H9 (cell line): ENCODE results near the gene NKAIN4. TPM values are rescaled to one million over a fixed set of nuclear protein-coding genes. Genes with fewer than 3 reads are reported as not detected.

Source experiments
- DNase-seq: peaks from one replicate; pipeline ENCODE4 v3.0.0-alpha.2; 2017
- H2AFZ ChIP-seq: one replicate; pipeline ENCODE4 v1.6.1; 2013; ENCODE audit warnings: mild to moderate bottlenecking, low read length, control low read depth, moderate library complexity
- H2AK5ac ChIP-seq: 2 replicates; pipeline ENCODE4 v1.6.1; 2013; ENCODE audit warnings: low read length, control low read depth, mixed read lengths; ENCODE audit not compliant: insufficient read length
- H2BK120ac ChIP-seq: one replicate; pipeline ENCODE4 v1.6.1; 2013; ENCODE audit warnings: low read depth, mild to moderate bottlenecking, low read length, control low read depth, inconsistent platforms; ENCODE audit not compliant: poor library complexity, severe bottlenecking
- H2BK12ac ChIP-seq: 2 replicates; pipeline ENCODE4 v1.6.1; 2013; ENCODE audit warnings: low read length, control low read depth, mixed read lengths, low read depth; ENCODE audit not compliant: insufficient read length
- H2BK15ac ChIP-seq: 2 replicates; pipeline ENCODE4 v1.6.1; 2013; ENCODE audit warnings: low read depth, low read length, control low read depth
- H2BK20ac ChIP-seq: one replicate; pipeline ENCODE4 v1.6.1; 2013; ENCODE audit warnings: low read depth, mild to moderate bottlenecking, low read length, control low read depth, inconsistent platforms; ENCODE audit not compliant: poor library complexity, severe bottlenecking
- H2BK5ac ChIP-seq: 2 replicates; pipeline ENCODE4 v1.6.1; 2013; ENCODE audit warnings: low read length, control low read depth, mixed read lengths; ENCODE audit not compliant: insufficient read length
- H3K14ac ChIP-seq: 2 replicates; pipeline ENCODE4 v1.6.1; 2013; ENCODE audit warnings: low read length, control low read depth; ENCODE audit not compliant: insufficient read depth
- H3K18ac ChIP-seq: 2 replicates; pipeline ENCODE4 v1.6.1; 2013; ENCODE audit warnings: low read depth, mild to moderate bottlenecking, mixed read lengths, low read length, control low read depth; ENCODE audit not compliant: insufficient read length
- H3K23ac ChIP-seq: 2 replicates; pipeline ENCODE4 v1.6.1; 2013; ENCODE audit warnings: low read length, control low read depth, mixed read lengths, low read depth; ENCODE audit not compliant: insufficient read length
- H3K23me2 ChIP-seq: 2 replicates; pipeline ENCODE4 v1.6.1; 2013; ENCODE audit warnings: low read depth, mild to moderate bottlenecking, mixed read lengths, low read length, control low read depth; ENCODE audit not compliant: insufficient read length, poor library complexity, severe bottlenecking
- H3K27ac ChIP-seq: 2 replicates; pipeline ENCODE4 v1.5.1; 2013; ENCODE audit warnings: low read length, control low read depth, mixed read lengths, low read depth; ENCODE audit not compliant: insufficient read length
- H3K27me3 ChIP-seq: 2 replicates; pipeline ENCODE4 v1.6.1; 2013; ENCODE audit warnings: low read length, control low read depth, inconsistent platforms; ENCODE audit not compliant: insufficient read depth
- H3K4ac ChIP-seq: 2 replicates; pipeline ENCODE4 v1.6.1; 2013; ENCODE audit warnings: low read depth, mild to moderate bottlenecking, control low read depth, inconsistent platforms, low read length, moderate library complexity
- H3K4me1 ChIP-seq: 2 replicates; pipeline ENCODE4 v1.6.1; 2013; ENCODE audit warnings: low read length, control low read depth, inconsistent platforms; ENCODE audit not compliant: insufficient read depth
- H3K4me2 ChIP-seq: 2 replicates; pipeline ENCODE4 v1.6.1; 2013; ENCODE audit warnings: low read length, control low read depth, mixed read lengths; ENCODE audit not compliant: insufficient read length, insufficient read depth
- H3K56ac ChIP-seq: 2 replicates; pipeline ENCODE4 v1.6.1; 2013; ENCODE audit warnings: low read depth, mild to moderate bottlenecking, mixed read lengths, low read length, control low read depth; ENCODE audit not compliant: insufficient read length
- H3K79me1 ChIP-seq: 2 replicates; pipeline ENCODE4 v1.6.1; 2013; ENCODE audit warnings: low read depth, mild to moderate bottlenecking, moderate library complexity, low read length, control low read depth, inconsistent platforms; ENCODE audit not compliant: insufficient read depth, poor library complexity, severe bottlenecking
- H3K79me2 ChIP-seq: 2 replicates; pipeline ENCODE4 v1.6.1; 2013; ENCODE audit warnings: low read length, control low read depth, inconsistent platforms; ENCODE audit not compliant: insufficient read depth
- H3K9ac ChIP-seq: 2 replicates; pipeline ENCODE4 v1.6.1; 2013; ENCODE audit warnings: low read length, control low read depth, mixed read lengths; ENCODE audit not compliant: insufficient read length; ENCODE audit errors: extremely low read depth
- H3K9me3 ChIP-seq: one replicate; pipeline ENCODE4 v1.6.1; 2013; ENCODE audit warnings: low read depth, low read length, inconsistent platforms; ENCODE audit not compliant: control insufficient read depth
- H3T11ph ChIP-seq: one replicate; pipeline ENCODE4 v1.6.1; 2013; ENCODE audit warnings: mild to moderate bottlenecking, low read length, control low read depth, inconsistent platforms
- H4K20me1 ChIP-seq: one replicate; pipeline ENCODE4 v1.6.1; 2013; ENCODE audit not compliant: control insufficient read depth, insufficient read length, insufficient read depth
- H4K5ac ChIP-seq: 2 replicates; pipeline ENCODE4 v1.6.1; 2013; ENCODE audit warnings: low read depth, mild to moderate bottlenecking, mixed read lengths, low read length, control low read depth; ENCODE audit not compliant: insufficient read length
- H4K8ac ChIP-seq: replicated peaks from 2 replicates; pipeline ENCODE4 v1.6.1; 2013; ENCODE audit warnings: low read length, control low read depth, mixed read lengths, low read depth; ENCODE audit not compliant: insufficient read length
- H4K91ac ChIP-seq: 2 replicates; pipeline ENCODE4 v1.6.1; 2013; ENCODE audit warnings: low read depth, mild to moderate bottlenecking, moderate library complexity, mixed read lengths, low read length, control low read depth; ENCODE audit not compliant: insufficient read length
- H3K27ac Mint-ChIP-seq, 3 experiments: 2 replicates in 2 of 3; 3 replicates in 1 of 3; pipeline ENCODE4 v1.8.0; 2020 to 2021; ENCODE audit warnings: mixed read lengths in 3 of 3, mild to moderate bottlenecking in 1 of 3, moderate library complexity in 1 of 3
- H3K27me3 Mint-ChIP-seq: 2 replicates; pipeline ENCODE4 v1.8.0; 2021; ENCODE audit warnings: low read depth, mild to moderate bottlenecking, moderate library complexity, mixed read lengths
- H3K36me3 Mint-ChIP-seq, 3 experiments: 2 replicates in 2 of 3; 3 replicates in 1 of 3; pipeline ENCODE4 v1.8.0; 2020 to 2021; ENCODE audit warnings: low read depth in 3 of 3, mixed read lengths in 3 of 3; ENCODE audit not compliant: insufficient read depth in 1 of 3
- H3K4me1 Mint-ChIP-seq, 2 experiments: 2 replicates each; pipeline ENCODE4 v1.8.0; 2020; ENCODE audit warnings: mixed read lengths in 2 of 2
- H3K4me3 Mint-ChIP-seq, 2 experiments: 2 replicates in 1 of 2; 3 replicates in 1 of 2; pipeline ENCODE4 v1.8.0; 2020 to 2021; ENCODE audit warnings: mild to moderate bottlenecking in 2 of 2, mixed read lengths in 2 of 2, moderate library complexity in 1 of 2
- H3K9me3 Mint-ChIP-seq, 2 experiments: 2 replicates in 1 of 2; 3 replicates in 1 of 2; pipeline ENCODE4 v1.8.0; 2020; ENCODE audit warnings: mild to moderate bottlenecking in 2 of 2, mixed read lengths in 2 of 2, moderate library complexity in 1 of 2
- WGBS: extraction: QIAGEN DNeasy Blood & Tissue Kit; methylation state at CpG from one replicate; pipeline ENCODE4 v1.1.7; 2013; ENCODE audit warnings: missing lambda C conversion rate, low lambda C conversion rate, mixed read lengths; ENCODE audit not compliant: insufficient read length; ENCODE audit errors: extremely low coverage; 5-methylcytosine and 5-hydroxymethylcytosine counted together
- total RNA-seq: library from RNA; stranded (reverse); gene quantifications from 2 replicates; pipeline ENCODE4 v1.2.1, GENCODE V29; 2021
- TF ChIP-seq, protein P1 (sequence below): fragments of 200-600 bp; sonication (generic); conservative IDR thresholded peaks from 3 replicates; pipeline ENCODE4 v1.8.0; 2021; ENCODE audit warnings: antibody characterized with exemption, mild to moderate bottlenecking

NKAIN4 gene
- total RNA-seq, 1 experiment from 2014 or later = 20.9 TPM

- Histone ChIP-seq H3K79me1 (no peaks in the 10 kb centered on the region), H2BK120ac (no peak overlapping the region), H2BK15ac (no peak overlapping the region), H3K9ac (no peak overlapping the region), H3T11ph (no peak overlapping the region), H2AK5ac (no peak overlapping the region), H3K79me2 (no peaks in the 10 kb centered on the region), H3K56ac (no peak overlapping the region), H3K23me2 (peaks cover 4% of the 10 kb centered on the region), H2BK5ac (no peak overlapping the region), H3K4me2 (no peak overlapping the region), H3K4me1 (no peaks in the 10 kb centered on the region), H3K18ac (no peak overlapping the region), H2BK20ac (no peak overlapping the region), H3K27ac (no peak overlapping the region), H4K8ac (no peak overlapping the region), H3K23ac (no peak overlapping the region), H2AFZ (no peak overlapping the region), H3K9me3 (no peaks in the 10 kb centered on the region), H4K91ac (no peak overlapping the region), H2BK12ac (no peak overlapping the region), H4K5ac (no peak overlapping the region), H3K27me3 (no peaks in the 10 kb centered on the region), H4K20me1 (no peaks in the 10 kb centered on the region), H3K14ac (no peak overlapping the region), H3K4ac (no peak overlapping the region)
- peaks cover 0 to 1% of the 10 kb centered on the region in 2 experiments; a peak in 1 of 5 replicates for H3K9me3 Mint-ChIP-seq
- H3K36me3 Mint-ChIP-seq = no peaks in the 10 kb centered on the region
- peaks cover 35% of the 10 kb centered on the region for H3K27me3 Mint-ChIP-seq
- H3K27ac Mint-ChIP-seq = peak overlapping the region in 1 of 3 experiments; percentile 80; a peak in 1 of 7 replicates
- TF ChIP-seq, protein P1, sequence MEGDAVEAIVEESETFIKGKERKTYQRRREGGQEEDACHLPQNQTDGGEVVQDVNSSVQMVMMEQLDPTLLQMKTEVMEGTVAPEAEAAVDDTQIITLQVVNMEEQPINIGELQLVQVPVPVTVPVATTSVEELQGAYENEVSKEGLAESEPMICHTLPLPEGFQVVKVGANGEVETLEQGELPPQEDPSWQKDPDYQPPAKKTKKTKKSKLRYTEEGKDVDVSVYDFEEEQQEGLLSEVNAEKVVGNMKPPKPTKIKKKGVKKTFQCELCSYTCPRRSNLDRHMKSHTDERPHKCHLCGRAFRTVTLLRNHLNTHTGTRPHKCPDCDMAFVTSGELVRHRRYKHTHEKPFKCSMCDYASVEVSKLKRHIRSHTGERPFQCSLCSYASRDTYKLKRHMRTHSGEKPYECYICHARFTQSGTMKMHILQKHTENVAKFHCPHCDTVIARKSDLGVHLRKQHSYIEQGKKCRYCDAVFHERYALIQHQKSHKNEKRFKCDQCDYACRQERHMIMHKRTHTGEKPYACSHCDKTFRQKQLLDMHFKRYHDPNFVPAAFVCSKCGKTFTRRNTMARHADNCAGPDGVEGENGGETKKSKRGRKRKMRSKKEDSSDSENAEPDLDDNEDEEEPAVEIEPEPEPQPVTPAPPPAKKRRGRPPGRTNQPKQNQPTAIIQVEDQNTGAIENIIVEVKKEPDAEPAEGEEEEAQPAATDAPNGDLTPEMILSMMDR = no peak
- H3K4me3 Mint-ChIP-seq = no peak overlapping the region
- no peak for DNase-seq
- peaks cover 8 to 36% of the 10 kb centered on the region in 2 experiments for H3K4me1 Mint-ChIP-seq
- WGBS = no CpG with 5 or more reads among the region's 9 CpGs
Observed at GRCh38 chr20:63220696-63221399, 33.4 kb downstream of the NKAIN4 start.
